GM12878 (cell line): Measurements from ENCODE around the gene FBN2. TPM values are rescaled to one million over a fixed set of nuclear protein-coding genes. Genes with fewer than 3 reads are reported as not detected.

Experiments used
- ATAC-seq: fragments of 200-7000 bp; cut with Tn5 transposase; 3 replicates; pipeline ENCODE4 v1.9.1; 2020; ENCODE audit warnings: mild to moderate bottlenecking, moderate library complexity
- BruUV-seq: library from RNA; stranded (reverse); fragments of 400-500 nt; replicated peaks from 2 replicates; lab custom pipeline; 2021; lab: Mats Ljungman, UMichigan
- CTCF ChIA-PET: fragments of 300-600 bp; sonication (Branson Sonifier 250); formaldehyde crosslinking; extraction: SDS; loops from one replicate; lab custom pipeline; 2021; ENCODE audit warnings: inconsistent platforms; lab: Yijun Ruan, JAX
- POLR2A ChIA-PET: fragments of 350-600 bp; formaldehyde crosslinking; extraction: SDS; loops from one replicate; lab custom pipeline; 2021; ENCODE audit warnings: inconsistent platforms; lab: Charles Lee
- RAD21 ChIA-PET: fragments of 300-600 bp; sonication (Branson Sonifier 250); formaldehyde crosslinking; loops from one replicate; lab custom pipeline; 2023; ENCODE audit warnings: antibody characterized with exemption; ENCODE audit not compliant: unreplicated experiment; lab: Charles Lee
- SMC1A ChIA-PET: fragments of 300-600 bp; sonication (Branson Sonifier 250); formaldehyde crosslinking; loops from one replicate; lab custom pipeline; 2023; ENCODE audit not compliant: unreplicated experiment, uncharacterized antibody; lab: Charles Lee
- DNase-seq: peaks from one replicate; pipeline ENCODE4 v3.0.0-alpha.2; 2011; ENCODE audit warnings: low read depth, low spot score
- FAIRE-seq: peaks from 3 replicates; lab custom pipeline; 2011; peaks lifted over from hg19 to GRCh38; lab: Jason Lieb, UNC
- H2AFZ ChIP-seq: 2 replicates; pipeline ENCODE4 v1.6.0; 2011; ENCODE audit warnings: low read depth, low read length, control low read depth; ENCODE audit not compliant: control insufficient read depth
- H3K27ac ChIP-seq: 2 replicates; pipeline ENCODE4 v1.5.1; 2011; ENCODE audit warnings: control low read depth; ENCODE audit not compliant: control insufficient read depth, insufficient read depth
- H3K27me3 ChIP-seq, 2 experiments: replicated peaks in 1 of 2; 2 replicates each; pipeline versions ENCODE4 v1.6.0 to v1.6.1; 2011; ENCODE audit warnings: low read length in 1 of 2; ENCODE audit not compliant: control insufficient read depth in 2 of 2, insufficient read depth in 2 of 2
- H3K36me3 ChIP-seq, 2 experiments: 2 replicates each; pipeline ENCODE4 v1.5.1; 2011; ENCODE audit warnings: low read length in 1 of 2; ENCODE audit not compliant: control insufficient read depth in 2 of 2, insufficient read depth in 2 of 2
- H3K4me1 ChIP-seq: 2 replicates; pipeline ENCODE4 v1.6.1; 2011; ENCODE audit warnings: mild to moderate bottlenecking, low read length, moderate library complexity, mixed read lengths; ENCODE audit not compliant: control insufficient read depth, insufficient read depth
- H3K4me2 ChIP-seq: 2 replicates; pipeline ENCODE4 v1.6.0; 2011; ENCODE audit warnings: control low read depth; ENCODE audit not compliant: control insufficient read depth, insufficient read depth
- H3K4me3 ChIP-seq: fragments of 200-600 bp; sonication (generic); 2 replicates; pipeline ENCODE4 v1.5.1; 2016
- H3K79me2 ChIP-seq: 2 replicates; pipeline ENCODE4 v1.6.0; 2011; ENCODE audit warnings: low read length; ENCODE audit not compliant: control insufficient read depth, insufficient read depth
- H3K9ac ChIP-seq: 2 replicates; pipeline ENCODE4 v1.8.0; 2011; ENCODE audit warnings: low read length, control low read depth, mixed read lengths; ENCODE audit not compliant: control insufficient read depth, insufficient read depth
- H3K9me3 ChIP-seq: replicated peaks from 3 replicates; pipeline ENCODE4 v1.5.1; 2011; ENCODE audit warnings: mild to moderate bottlenecking, low read length; ENCODE audit not compliant: control insufficient read depth, insufficient read depth
- H4K20me1 ChIP-seq: 2 replicates; pipeline ENCODE4 v1.6.0; 2011; ENCODE audit not compliant: control insufficient read depth, insufficient read depth
- CREB1 ChIP-seq: IDR thresholded peaks from 2 replicates; pipeline ENCODE4 v1.6.1; 2012; ENCODE audit warnings: low read depth, mild to moderate bottlenecking, inconsistent platforms
- CREM ChIP-seq: IDR thresholded peaks from 2 replicates; pipeline ENCODE4 v1.6.1; 2014; ENCODE audit warnings: antibody characterized with exemption, low read depth
- ELK1 ChIP-seq: IDR thresholded peaks from 2 replicates; pipeline ENCODE4 v1.6.1; 2012; ENCODE audit warnings: low read depth, low read length, improper control_type of control experiment
- GABPA ChIP-seq: IDR thresholded peaks from 2 replicates; pipeline ENCODE4 v1.6.1; 2014; ENCODE audit warnings: antibody characterized with exemption, low read depth, mild to moderate bottlenecking, inconsistent platforms
- HCFC1 ChIP-seq: fragments of 150-350 bp; IDR thresholded peaks from 2 replicates; pipeline ENCODE4 v1.6.1; 2014; ENCODE audit warnings: low read length
- NFIC ChIP-seq: IDR thresholded peaks from 2 replicates; pipeline ENCODE4 v1.6.1; 2012; ENCODE audit warnings: low read depth, mild to moderate bottlenecking, inconsistent platforms, low read length, moderate library complexity
- NR2C1 ChIP-seq: fragments of 450-650 bp; IDR thresholded peaks from 2 replicates; pipeline ENCODE4 v1.6.1; 2017; ENCODE audit warnings: antibody characterized with exemption, mild to moderate bottlenecking, moderate library complexity
- PAX8 ChIP-seq: fragments of 450-650 bp; IDR thresholded peaks from 2 replicates; pipeline ENCODE4 v1.6.1; 2017; ENCODE audit warnings: mild to moderate bottlenecking, moderate library complexity
- PML ChIP-seq: IDR thresholded peaks from 2 replicates; pipeline ENCODE4 v1.6.1; 2012; ENCODE audit warnings: low read length, inconsistent platforms
- POLR2A ChIP-seq: IDR thresholded peaks from 2 replicates; pipeline ENCODE4 v1.6.1; 2011; ENCODE audit warnings: low read depth, mild to moderate bottlenecking, low read length
- PRDM15 ChIP-seq: fragments of 450-650 bp; formaldehyde crosslinking; IDR thresholded peaks from 2 replicates; pipeline ENCODE4 v1.4.0; 2020; ENCODE audit warnings: mild to moderate bottlenecking, moderate library complexity
- SMAD1 ChIP-seq: fragments of 450-650 bp; IDR thresholded peaks from 2 replicates; pipeline ENCODE4 v1.6.1; 2018; ENCODE audit warnings: mild to moderate bottlenecking, low read depth; ENCODE audit not compliant: partially characterized antibody
- SREBF1 ChIP-seq: IDR thresholded peaks from 2 replicates; pipeline ENCODE4 v1.6.1; 2012; ENCODE audit warnings: mild to moderate bottlenecking, low read length
- SREBF2 ChIP-seq: IDR thresholded peaks from 2 replicates; pipeline ENCODE4 v1.6.1; 2012; ENCODE audit warnings: mild to moderate bottlenecking, low read length
- STAT3 ChIP-seq: IDR thresholded peaks from 2 replicates; pipeline ENCODE4 v1.6.1; 2011; ENCODE audit warnings: low read depth, low read length, improper control_type of control experiment
- ZBTB40 ChIP-seq: fragments of 450-650 bp; IDR thresholded peaks from 2 replicates; pipeline ENCODE4 v1.6.1; 2016; ENCODE audit warnings: mild to moderate bottlenecking, moderate library complexity, borderline replicate concordance
- ZZZ3 ChIP-seq: IDR thresholded peaks from 2 replicates; pipeline ENCODE4 v1.6.1; 2011; ENCODE audit warnings: low read depth; ENCODE audit not compliant: control insufficient read depth, insufficient read length
- WGBS: methylation state at CpG from one replicate; pipeline ENCODE4 v1.1.6; 2016; ENCODE audit warnings: low lambda C conversion rate; ENCODE audit not compliant: insufficient replicate concordance, insufficient coverage; ENCODE audit errors: missing lambda C conversion rate; 5-methylcytosine and 5-hydroxymethylcytosine counted together
- in situ Hi-C: fragments of 300-500 bp; cut with MboI; formaldehyde crosslinking; loops from 9 replicates; pipeline ENCODE4 v1.14.3; 2018; ENCODE audit warnings: mixed read lengths
- intact Hi-C: fragments of 100-400 bp; cut with micrococcal nuclease; formaldehyde crosslinking; loops from one replicate; pipeline ENCODE4 v1.14.2; 2022; ENCODE audit not compliant: unreplicated experiment
- polyA plus RNA-seq, 11 experiments: library from polyadenylated mRNA; depleted of rRNA in 4 of 11; unstranded in 6 of 11; stranded (reverse) in 5 of 11; fragments of >200 nt; fragmentation: Nextera tagmentation in 4 of 11; fragmentation: Illumina TruSeq in 1 of 11; extraction: Ambion mirVana in 4 of 11; extraction: Trizol in 1 of 11; gene quantifications; 1 replicate in 1 of 11; 2 replicates in 10 of 11; pipeline versions ENCODE4 v1.2.1 to v1.2.3, GENCODE V29; 2011 to 2016; ENCODE audit warnings: inconsistent platforms in 2 of 11, missing spikeins in 2 of 11, low read depth in 1 of 11
- total RNA-seq, 4 experiments: library from RNA; depleted of rRNA in 3 of 4; stranded (reverse); fragments of >200 nt in 3 of 4; fragmentation: Illumina TruSeq in 1 of 4; extraction: Trizol in 1 of 4; gene quantifications; 2 replicates each; pipeline versions ENCODE4 v1.2.1 to v1.2.3, GENCODE V29; 2013 to 2021

FBN2 gene
- total and polyA plus RNA-seq, 10 of the 15 experiments (the other 5 are each of a cell fraction or from before 2014, with no cell fraction given) = 0.01 to 0.98 (median 0.10) TPM; not detected in 3

- TF ChIP-seq ZBTB40 = no peak
Measured at GRCh38 chr5:128579093-128579492, 41.0 kb upstream of the FBN2 start (continued).

GRCh38 chr5:128574041-128574440 lies 36.0 kb upstream of the FBN2 start:
- Histone ChIP-seq H2AFZ (no peak overlapping the region), H3K27ac (no peak overlapping the region), H3K36me3 (no peaks in the 10 kb centered on the region), H3K27me3 (no peaks in the 10 kb centered on the region), H4K20me1 (no peaks in the 10 kb centered on the region), H3K4me1 (no peaks in the 10 kb centered on the region), H3K9me3 (no peaks in the 10 kb centered on the region), H3K79me2 (no peaks in the 10 kb centered on the region), H3K9ac (no peak overlapping the region), H3K4me3 (no peak overlapping the region), H3K4me2 (no peak overlapping the region)
- ChIA-PET POLR2A (interaction anchor here (0.7 kb wide), 1 partner anchor 47 kb away, joined by 4 read pairs; no protein-coding TSS in a partner anchor), SMC1A (interaction anchor here (0.6 kb wide), 1 partner anchor 26 kb away, joined by 3 read pairs; no protein-coding TSS in a partner anchor), CTCF (no interaction called here), RAD21 (no interaction called here)
- BruUV-seq = no TSS peak
- in situ Hi-C loops (no loop called here), intact Hi-C loops (no loop called here)
- WGBS = 0% methylated on average over 1 of the region's 1 CpG
- TF ChIP-seq SMAD1 (no peak), NFIC (no peak), CREB1 (no peak), POLR2A (no peak), PRDM15 (CRISPR knock-in tag) (no peak), HCFC1 (no peak), NR2C1 (no peak), SREBF2 (no peak), ELK1 (no peak), SREBF1 (no peak), GABPA (no peak), CREM (no peak), STAT3 (no peak), ZZZ3 (no peak), PML (no peak), PAX8 (no peak)
- FAIRE-seq (no peak), ATAC-seq (no peak), DNase-seq (no peak)
